ENCODE results near the gene CEACAM1.
"Not testable (repeated sequence)": the region's sequence is repeated elsewhere in the genome, so short reads cannot be mapped to it uniquely, and the experiment has no call there.

Gene CEACAM1

DNA sequence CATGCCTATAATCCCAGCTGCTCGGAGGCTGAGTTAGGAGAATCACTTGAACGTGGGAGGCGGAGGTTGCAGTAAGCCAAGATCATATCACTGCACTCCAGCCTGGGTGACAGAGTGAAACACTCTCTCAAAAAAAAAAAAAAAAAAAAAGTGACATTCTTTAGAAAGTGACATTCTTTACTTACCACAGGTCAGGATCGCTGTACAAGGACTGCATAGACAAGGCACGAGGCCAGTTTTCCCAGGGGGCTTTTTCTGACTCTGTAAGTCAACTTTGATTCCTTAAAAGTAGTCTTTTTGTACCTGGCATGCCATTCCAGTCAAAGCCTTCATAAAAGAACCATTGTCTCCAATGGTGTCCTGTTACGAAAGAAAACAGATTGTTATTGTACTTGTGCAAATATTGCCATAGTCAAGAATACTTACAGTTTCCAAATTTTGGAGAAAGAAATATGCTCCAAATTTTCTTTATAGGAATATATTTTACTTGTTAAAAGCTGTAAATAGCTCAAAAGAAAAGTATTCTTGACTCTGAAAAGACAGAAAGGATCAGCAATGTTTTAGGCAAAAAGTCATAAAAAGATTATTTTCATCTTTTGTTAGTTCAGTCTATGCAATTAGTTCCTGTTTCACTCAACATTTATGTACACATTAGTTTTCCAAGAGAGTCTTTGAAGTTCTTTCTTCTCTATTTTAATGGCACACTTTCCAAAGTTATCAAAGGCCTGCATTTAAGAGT is 39.3 kb downstream of the CEACAM1 start:
- CTCF ChIA-PET = no interaction called here
- TF ChIP-seq SUZ12 (IDR thresholded peaks at IDR 0.05) = no peak
- TF ChIP-seq L3MBTL2 (conservative IDR thresholded peaks at IDR 0.05) = no peak
- TF ChIP-seq ZNF384 (IDR thresholded peaks at IDR 0.05) = no peak
- no peak for TF ChIP-seq FOXA1 (IDR thresholded peaks at IDR 0.05)
- TF ChIP-seq ARNT (IDR thresholded peaks at IDR 0.05) = no peak
- no peak for TF ChIP-seq LEF1 (IDR thresholded peaks at IDR 0.05; ENCODE audit: borderline replicate concordance)
- no peak for TF ChIP-seq ELF4 (IDR thresholded peaks at IDR 0.05)
- TF ChIP-seq FOXM1 (IDR thresholded peaks at IDR 0.05; ENCODE audit: borderline replicate concordance) = no peak
- POLR2A ChIA-PET = no interaction called here
- DNase-seq (ENCODE audit: extremely low spot score) = no peak

DNA sequence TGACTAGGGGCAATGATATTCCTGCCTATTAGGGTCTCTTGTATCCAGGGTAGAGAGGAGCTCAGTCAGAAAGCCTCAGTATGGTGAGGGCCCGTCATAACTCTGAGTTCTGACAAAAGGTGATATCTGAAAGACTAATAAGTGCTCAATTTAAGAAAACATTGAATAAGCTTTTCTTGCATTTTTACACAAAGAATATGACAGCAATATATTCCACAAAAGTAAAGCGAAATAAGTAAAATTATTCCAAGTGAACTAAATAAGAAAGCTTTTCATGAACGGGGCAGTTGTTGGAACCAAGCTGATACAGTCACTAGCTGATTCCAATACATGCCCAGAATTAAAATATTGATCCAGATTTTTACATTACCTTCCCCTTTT is 40.5 kb downstream of the CEACAM1 start:
- POLR2A ChIA-PET = no interaction called here
- CTCF ChIA-PET = no interaction called here
- DNase-seq (ENCODE audit: extremely low spot score) = no peak
- no peak for TF ChIP-seq CTBP1 (IDR thresholded peaks at IDR 0.05; ENCODE audit: borderline replicate concordance)
- TF ChIP-seq LEF1 (IDR thresholded peaks at IDR 0.05; ENCODE audit: borderline replicate concordance) = no peak
- no peak for TF ChIP-seq ZNF384 (IDR thresholded peaks at IDR 0.05)
- no peak for TF ChIP-seq ARNT (IDR thresholded peaks at IDR 0.05)

DNA sequence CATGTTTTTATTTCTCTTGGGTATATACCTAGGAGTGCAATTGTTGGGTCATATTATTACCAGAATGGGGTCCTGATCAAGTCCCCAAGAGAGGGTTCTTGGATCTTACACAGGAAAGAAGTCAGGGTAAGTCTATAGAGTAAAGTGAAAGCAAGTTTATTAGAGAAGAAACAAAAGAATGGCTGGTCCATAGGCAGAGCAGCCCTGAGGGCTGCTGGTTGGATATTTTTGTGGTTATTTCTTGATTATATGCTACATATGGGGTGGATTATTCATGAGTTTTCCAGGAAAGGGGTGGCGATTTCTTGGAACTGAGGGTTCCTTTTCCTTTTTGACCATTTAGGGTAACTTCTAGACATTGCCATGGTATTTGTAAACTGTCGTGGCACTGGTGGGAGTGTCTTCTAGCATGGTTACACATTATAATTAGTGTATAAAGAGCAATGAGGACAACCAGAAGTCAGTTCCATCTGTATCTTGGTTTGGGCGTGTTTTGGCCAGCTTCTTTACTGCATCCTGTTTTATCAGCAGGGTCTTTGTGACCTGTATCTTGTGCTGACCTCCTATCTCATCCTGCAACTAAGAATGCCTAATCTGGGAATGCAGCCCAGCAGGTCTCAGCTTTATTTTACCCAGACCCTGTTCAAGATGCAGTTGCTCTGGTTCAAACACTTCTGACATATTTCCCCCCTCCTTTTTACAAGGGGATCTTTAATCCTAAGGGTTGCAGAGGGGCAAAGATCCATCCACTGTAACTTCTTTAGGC is 41.1 kb downstream of the CEACAM1 start:
- DNase-seq (ENCODE audit: extremely low spot score) = no peak
- POLR2A ChIA-PET = no interaction called here
- TF ChIP-seq FOXK2 (IDR thresholded peaks at IDR 0.05) (no peak), SP1 (IDR thresholded peaks at IDR 0.05) (no peak)
- CTCF ChIA-PET = no interaction called here

DNA sequence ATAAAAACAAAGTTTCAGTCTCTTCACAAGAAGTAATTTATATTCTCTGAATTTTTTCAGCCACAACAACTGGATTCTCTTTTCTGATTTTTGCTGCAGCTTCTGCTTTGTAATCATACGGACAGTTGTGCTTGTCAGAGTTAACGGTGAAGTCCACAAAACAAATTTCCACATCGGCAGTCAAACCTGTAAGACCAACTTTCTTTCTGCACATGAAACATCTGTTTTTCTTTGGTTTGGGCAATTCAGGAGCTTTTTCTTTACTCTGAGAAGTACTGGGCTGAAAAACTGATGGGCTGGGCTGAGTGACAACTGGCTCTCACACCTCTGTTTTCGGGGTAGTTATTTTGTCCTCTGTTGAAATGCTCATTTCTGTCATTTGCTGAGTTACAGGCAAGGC is 43.2 kb downstream of the CEACAM1 start:
- CTCF ChIA-PET; DNase-seq (ENCODE audit: extremely low spot score); POLR2A ChIA-PET: not testable (repeated sequence)

DNA sequence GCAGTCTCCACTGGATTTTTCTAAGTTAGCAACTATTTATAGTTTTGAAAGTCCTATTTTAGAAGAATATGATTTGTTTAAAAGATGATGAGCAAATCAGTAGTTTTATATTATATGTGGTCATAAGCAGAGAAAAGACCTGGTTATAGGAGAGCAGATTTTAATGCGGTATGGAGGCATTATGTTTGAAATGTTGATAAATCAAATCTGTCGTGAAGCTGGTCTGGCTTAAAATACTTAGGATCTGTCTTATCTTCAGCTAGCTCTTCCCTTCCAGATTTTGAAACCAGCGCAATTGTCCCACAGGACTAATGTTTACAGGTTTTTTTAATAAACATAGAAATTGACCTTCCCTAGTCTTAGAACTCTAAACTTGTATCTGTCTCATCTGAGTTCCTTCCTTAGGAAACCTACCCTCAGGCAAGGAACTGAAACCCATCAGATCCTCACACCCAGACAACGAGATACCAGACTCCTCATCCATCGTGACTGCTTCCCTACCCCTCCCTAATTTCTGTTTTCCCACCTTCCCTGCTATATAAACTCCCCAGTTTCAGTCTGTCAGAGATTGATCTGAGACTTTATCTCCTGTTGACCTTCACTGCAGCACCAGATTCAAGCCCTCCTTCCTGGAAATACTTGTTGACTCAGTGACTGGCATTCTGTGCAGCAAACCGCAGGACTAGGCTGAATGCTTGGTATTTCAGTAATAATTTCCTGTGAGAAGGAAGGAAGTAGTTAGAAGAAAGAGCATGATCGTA is 47.8 kb downstream of the CEACAM1 start:
- no peak for DNase-seq (ENCODE audit: extremely low spot score)
- ChIA-PET POLR2A (no interaction called here), CTCF (no interaction called here)
- TF ChIP-seq FOXA1 (IDR thresholded peaks at IDR 0.05) (no peak), ELF4 (IDR thresholded peaks at IDR 0.05) (no peak), SUZ12 (IDR thresholded peaks at IDR 0.05) (no peak), ZNF384 (IDR thresholded peaks at IDR 0.05) (no peak), FOXK2 (IDR thresholded peaks at IDR 0.05) (no peak), NFRKB (IDR thresholded peaks at IDR 0.05) (no peak), HDGF (IDR thresholded peaks at IDR 0.05; ENCODE audit: borderline replicate concordance) (no peak), TARDBP (IDR thresholded peaks at IDR 0.05) (no peak), CTBP1 (IDR thresholded peaks at IDR 0.05; ENCODE audit: borderline replicate concordance) (no peak), BHLHE40 (IDR thresholded peaks at IDR 0.05; ENCODE audit: borderline replicate concordance) (no peak), LEF1 (IDR thresholded peaks at IDR 0.05; ENCODE audit: borderline replicate concordance) (no peak), SP1 (IDR thresholded peaks at IDR 0.05) (no peak), L3MBTL2 (conservative IDR thresholded peaks at IDR 0.05) (no peak), FOXM1 (IDR thresholded peaks at IDR 0.05; ENCODE audit: borderline replicate concordance) (no peak), ARNT (IDR thresholded peaks at IDR 0.05) (no peak)
- TF ChIP-seq, protein P1, sequence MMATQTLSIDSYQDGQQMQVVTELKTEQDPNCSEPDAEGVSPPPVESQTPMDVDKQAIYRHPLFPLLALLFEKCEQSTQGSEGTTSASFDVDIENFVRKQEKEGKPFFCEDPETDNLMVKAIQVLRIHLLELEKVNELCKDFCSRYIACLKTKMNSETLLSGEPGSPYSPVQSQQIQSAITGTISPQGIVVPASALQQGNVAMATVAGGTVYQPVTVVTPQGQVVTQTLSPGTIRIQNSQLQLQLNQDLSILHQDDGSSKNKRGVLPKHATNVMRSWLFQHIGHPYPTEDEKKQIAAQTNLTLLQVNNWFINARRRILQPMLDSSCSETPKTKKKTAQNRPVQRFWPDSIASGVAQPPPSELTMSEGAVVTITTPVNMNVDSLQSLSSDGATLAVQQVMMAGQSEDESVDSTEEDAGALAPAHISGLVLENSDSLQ (IDR thresholded peaks at IDR 0.05) = no peak

DNA sequence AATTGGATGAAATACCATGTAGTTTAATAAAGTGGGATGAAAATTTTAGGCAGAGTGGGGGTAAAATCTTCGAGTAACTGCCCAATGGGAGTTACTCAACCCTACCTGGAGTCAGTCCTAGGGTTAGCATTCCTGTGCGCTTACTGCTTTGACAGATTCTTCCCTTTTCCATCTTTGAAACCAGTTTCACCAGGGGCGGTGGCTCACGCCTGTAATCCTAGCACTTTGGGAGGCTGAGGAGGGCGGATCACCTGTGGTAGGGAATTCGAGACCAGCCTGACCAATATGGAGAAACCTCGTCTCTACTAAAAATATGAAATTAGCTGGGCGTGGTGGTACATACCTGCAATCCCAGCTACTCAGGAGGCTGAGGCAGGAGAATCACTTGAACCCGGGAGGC is 48.5 kb downstream of the CEACAM1 start:
- no peak for TF ChIP-seq ZNF384 (IDR thresholded peaks at IDR 0.05)
- no peak for DNase-seq (ENCODE audit: extremely low spot score)
- CTCF ChIA-PET = no interaction called here
- POLR2A ChIA-PET = no interaction called here

DNA sequence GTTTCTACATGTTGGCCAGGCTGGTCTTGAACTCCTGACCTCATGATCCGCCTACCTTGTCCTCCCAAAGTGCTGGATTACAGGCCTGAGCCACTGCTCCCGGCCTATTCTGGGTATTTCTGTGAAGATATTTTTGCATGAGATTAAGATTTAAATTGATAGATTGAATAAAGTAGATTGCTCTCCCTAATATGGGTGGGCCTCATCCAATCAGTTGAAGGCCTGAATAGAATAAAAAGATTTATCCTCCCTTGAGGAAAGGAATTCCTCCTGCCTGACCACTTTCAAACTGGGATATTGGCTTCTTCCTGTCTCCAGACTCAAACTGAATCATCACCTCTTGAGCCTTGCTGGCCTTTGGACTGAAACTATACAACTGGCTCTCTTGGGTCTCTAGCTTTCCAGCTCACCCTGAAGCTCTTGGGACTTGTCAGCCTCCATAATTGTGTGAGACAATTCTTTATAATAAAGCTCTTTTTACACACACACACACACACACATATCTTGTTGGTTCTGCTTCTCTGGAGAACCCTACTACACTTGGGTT is 49.4 kb downstream of the CEACAM1 start:
- ChIA-PET CTCF (no interaction called here), POLR2A (no interaction called here)
- DNase-seq (ENCODE audit: extremely low spot score) = no peak
- TF ChIP-seq SP1 (IDR thresholded peaks at IDR 0.05) = no peak
- no peak for TF ChIP-seq CTBP1 (IDR thresholded peaks at IDR 0.05; ENCODE audit: borderline replicate concordance)
- no peak for TF ChIP-seq L3MBTL2 (conservative IDR thresholded peaks at IDR 0.05)
- TF ChIP-seq ELF4 (IDR thresholded peaks at IDR 0.05) = no peak
- no peak for TF ChIP-seq ARNT (IDR thresholded peaks at IDR 0.05)
- no peak for TF ChIP-seq NFRKB (IDR thresholded peaks at IDR 0.05)
- no peak for TF ChIP-seq FOXA1 (IDR thresholded peaks at IDR 0.05)
- TF ChIP-seq LEF1 (IDR thresholded peaks at IDR 0.05; ENCODE audit: borderline replicate concordance) = no peak
- no peak for TF ChIP-seq TARDBP (IDR thresholded peaks at IDR 0.05)
- no peak for TF ChIP-seq FOXM1 (IDR thresholded peaks at IDR 0.05; ENCODE audit: borderline replicate concordance)
- no peak for TF ChIP-seq SUZ12 (IDR thresholded peaks at IDR 0.05)
- TF ChIP-seq, protein P1 (IDR thresholded peaks at IDR 0.05) = no peak
- TF ChIP-seq FOXK2 (IDR thresholded peaks at IDR 0.05) = no peak
- TF ChIP-seq BHLHE40 (IDR thresholded peaks at IDR 0.05; ENCODE audit: borderline replicate concordance) = no peak
- no peak for TF ChIP-seq HDGF (IDR thresholded peaks at IDR 0.05; ENCODE audit: borderline replicate concordance)
- TF ChIP-seq ZNF384 (IDR thresholded peaks at IDR 0.05) = no peak

Measured in HEK293T (cell line).